Breast epithelium (tissue), 4 donors: ENCODE measurements around the gene ERMP1. TPM values are rescaled to one million over a fixed set of nuclear protein-coding genes. Genes with fewer than 3 reads are reported as not detected.

Source experiments
- DNase-seq, 2 donors: peaks; one replicate each; pipeline ENCODE4 v3.0.0-alpha.2; 2019; ENCODE audit warnings: low spot score in 2 of 2
- H3K27ac ChIP-seq, 2 donors: fragments of 200-600 bp; sonication (generic) in 1 of 2; one replicate each; pipeline ENCODE4 v1.5.1; 2016 to 2019; ENCODE audit warnings: mild to moderate bottlenecking in 1 of 2
- H3K27me3 ChIP-seq, 2 donors: fragments of 200-600 bp; sonication (generic) in 1 of 2; one replicate each; pipeline versions ENCODE4 v1.5.1 to v1.6.0; 2017 to 2019; ENCODE audit warnings: control low read depth in 1 of 2, mild to moderate bottlenecking in 1 of 2
- H3K36me3 ChIP-seq: fragments of 200-600 bp; one replicate; pipeline ENCODE4 v1.5.1; 2019
- H3K4me1 ChIP-seq, 2 donors: fragments of 200-600 bp; sonication (generic); one replicate each; pipeline ENCODE4 v1.5.1; 2016 to 2019; ENCODE audit warnings: control low read depth in 1 of 2
- H3K4me3 ChIP-seq, 3 donors: fragments of 200-600 bp; sonication (generic); 1 replicate in 2 of 3; 2 replicates in 1 of 3; pipeline ENCODE4 v1.5.1; 2016 to 2019; ENCODE audit warnings: mild to moderate bottlenecking in 3 of 3, moderate library complexity in 2 of 3
- H3K9me3 ChIP-seq, 2 donors: fragments of 200-600 bp; sonication (generic) in 1 of 2; one replicate each; pipeline ENCODE4 v1.5.1; 2016 to 2019; ENCODE audit warnings: control low read depth in 1 of 2
- CTCF ChIP-seq, 3 donors: fragments of 450-650 bp; IDR thresholded peaks; one replicate each; pipeline ENCODE4 v1.5.1; 2016 to 2017; ENCODE audit warnings: antibody characterized with exemption in 3 of 3, mild to moderate bottlenecking in 3 of 3, moderate library complexity in 3 of 3
- POLR2A ChIP-seq: fragments of 450-650 bp; IDR thresholded peaks from one replicate; pipeline ENCODE4 v1.6.1; 2016; ENCODE audit warnings: antibody characterized with exemption, mild to moderate bottlenecking, moderate library complexity
- POLR2AphosphoS5 ChIP-seq, 3 donors: sonication (generic); formaldehyde crosslinking; IDR thresholded peaks; one replicate each; pipeline ENCODE4 v1.6.1; 2017; ENCODE audit warnings: antibody characterized with exemption in 3 of 3
- intact Hi-C: fragments of 100-400 bp; cut with DNase I; formaldehyde crosslinking; loops from one replicate; pipeline ENCODE4 v1.15.1; 2023; ENCODE audit warnings: low total_unique reads
- total RNA-seq, 3 donors: library from RNA; depleted of rRNA; stranded (reverse); fragments of >200 nt; gene quantifications; one replicate each; pipeline ENCODE4 v1.1.0, GENCODE V29; 2016

Gene ERMP1
- total RNA-seq, 3 donors from 2014 or later = 12.6 to 39.2 (median 34.1) TPM

- Histone ChIP-seq H3K4me1 (no peaks in the 10 kb centered on the region), H3K9me3 (no peaks in the 10 kb centered on the region), H3K4me3 (no peak overlapping the region), H3K27ac (no peak overlapping the region), H3K27me3 (no peaks in the 10 kb centered on the region), H3K36me3 (no peaks in the 10 kb centered on the region)
- TF ChIP-seq CTCF (IDR thresholded peaks at IDR 0.05) (no peak), POLR2AphosphoS5 (IDR thresholded peaks at IDR 0.05) (no peak), POLR2A (no peak)
- intact Hi-C loops = no loop called here
- no peak for DNase-seq
These were observed 68.6 kb downstream of the ERMP1 start for GRCh38 chr9:5764130-5764868.

DNA sequence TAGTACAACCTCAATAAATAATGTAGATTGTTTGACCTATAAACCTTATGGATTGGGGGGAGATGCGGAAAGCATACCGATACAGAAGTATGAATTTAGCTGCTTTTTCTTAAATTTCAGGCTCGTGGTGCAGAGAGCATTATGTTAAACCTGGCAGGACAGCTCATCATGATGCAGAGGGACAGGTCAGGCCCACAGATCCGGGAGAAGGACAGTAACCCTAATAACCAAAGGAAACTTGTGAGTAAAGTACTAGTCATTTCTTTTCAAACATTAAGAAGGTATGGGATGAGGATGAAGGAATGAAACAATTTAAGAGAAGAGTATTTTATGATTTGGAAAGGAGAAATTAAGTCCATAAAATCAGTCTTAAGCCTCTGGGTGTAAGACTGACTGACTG lies 70.5 kb downstream of the ERMP1 start:
- Histone ChIP-seq H3K36me3 (no peaks in the 10 kb centered on the region), H3K4me3 (no peak overlapping the region), H3K27me3 (no peaks in the 10 kb centered on the region), H3K4me1 (no peaks in the 10 kb centered on the region), H3K27ac (no peak overlapping the region), H3K9me3 (no peaks in the 10 kb centered on the region)
- intact Hi-C loops = no loop called here
- TF ChIP-seq POLR2AphosphoS5 (IDR thresholded peaks at IDR 0.05) (no peak), POLR2A (no peak), CTCF (IDR thresholded peaks at IDR 0.05) (no peak)
- no peak for DNase-seq

- no peak for DNase-seq
- no peaks in the 10 kb centered on the region for H3K4me1 ChIP-seq
- intact Hi-C loops = no loop called here
- H3K27ac ChIP-seq = no peak overlapping the region
- H3K36me3 ChIP-seq = no peaks in the 10 kb centered on the region
- no peaks in the 10 kb centered on the region for H3K9me3 ChIP-seq
- H3K4me3 ChIP-seq = no peak overlapping the region
- no peak for TF ChIP-seq POLR2A
- no peak for TF ChIP-seq POLR2AphosphoS5 (IDR thresholded peaks at IDR 0.05)
- TF ChIP-seq CTCF (IDR thresholded peaks at IDR 0.05) = no peak
- no peaks in the 10 kb centered on the region for H3K27me3 ChIP-seq
These were observed 72.6 kb downstream of the ERMP1 start for GRCh38 chr9:5760338-5760737.

DNA sequence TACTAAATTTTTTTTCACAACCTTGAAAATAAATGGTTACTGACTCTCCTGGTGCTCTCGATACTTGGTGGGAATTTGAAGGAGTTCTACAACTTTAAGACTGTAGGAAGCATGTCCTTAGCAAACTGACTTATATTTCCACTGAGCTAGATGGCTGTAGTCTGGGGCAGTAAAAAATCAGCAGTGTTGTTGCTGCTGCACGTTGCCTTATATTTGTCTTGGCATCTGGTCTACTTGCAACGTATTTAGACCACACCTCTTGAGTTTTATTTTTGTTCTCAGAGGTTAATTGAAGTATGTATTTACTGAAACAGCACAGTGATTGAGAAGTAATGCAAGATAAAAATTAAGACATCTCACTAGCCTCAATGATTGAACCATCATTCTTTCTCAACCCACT lies 76.3 kb downstream of the ERMP1 start:
- Histone ChIP-seq H3K27me3 (no peaks in the 10 kb centered on the region), H3K9me3 (no peaks in the 10 kb centered on the region), H3K27ac (no peak overlapping the region), H3K36me3 (no peaks in the 10 kb centered on the region), H3K4me3 (no peak overlapping the region), H3K4me1 (no peaks in the 10 kb centered on the region)
- intact Hi-C loops = no loop called here
- TF ChIP-seq POLR2AphosphoS5 (IDR thresholded peaks at IDR 0.05) (no peak), CTCF (IDR thresholded peaks at IDR 0.05) (no peak), POLR2A (no peak)
- no peak for DNase-seq

GRCh38 chr9:5750569-5750968 lies 82.3 kb downstream of the ERMP1 start:
- H3K4me3 ChIP-seq = no peak overlapping the region
- TF ChIP-seq POLR2A = no peak
- no peak for DNase-seq
- intact Hi-C loops = no loop called here
- no peaks in the 10 kb centered on the region for H3K27me3 ChIP-seq
- H3K36me3 ChIP-seq = no peaks in the 10 kb centered on the region
- H3K27ac ChIP-seq = no peak overlapping the region
- H3K4me1 ChIP-seq = no peaks in the 10 kb centered on the region
- H3K9me3 ChIP-seq = no peaks in the 10 kb centered on the region
